Gastrocnemius medialis (tissue), 4 donors: ENCODE measurements around the gene PBX4. TPM values are rescaled to one million over a fixed set of nuclear protein-coding genes. Genes with fewer than 3 reads are reported as not detected.

Source experiments
- ATAC-seq, 2 donors: fragments of 150-250 bp; one replicate each; pipeline ENCODE4 v1.9.1; 2016
- DNase-seq, 2 donors: peaks; one replicate each; pipeline ENCODE4 v3.0.0-alpha.2; 2019
- H3K27ac ChIP-seq, 4 donors: fragments of 200-600 bp; sonication (generic); 1 replicate in 1 of 4; 2 replicates in 3 of 4; pipeline ENCODE4 v1.5.1; 2016 to 2018; ENCODE audit warnings: mild to moderate bottlenecking in 2 of 4, moderate library complexity in 1 of 4
- H3K27me3 ChIP-seq, 3 donors: fragments of 200-600 bp; sonication (generic) in 2 of 3; 1 replicate in 1 of 3; 2 replicates in 2 of 3; pipeline versions ENCODE4 v1.5.1 to v1.6.0; 2016 to 2019; ENCODE audit warnings: mild to moderate bottlenecking in 1 of 3, moderate library complexity in 1 of 3
- H3K36me3 ChIP-seq, 2 donors: fragments of 200-600 bp; sonication (generic) in 1 of 2; one replicate each; pipeline ENCODE4 v1.5.1; 2017 to 2018
- H3K4me1 ChIP-seq, 2 donors: fragments of 200-600 bp; sonication (generic) in 1 of 2; one replicate each; pipeline ENCODE4 v1.5.1; 2016 to 2017; ENCODE audit warnings: mild to moderate bottlenecking in 2 of 2
- H3K4me3 ChIP-seq, 4 donors: fragments of 200-600 bp; sonication (generic) in 3 of 4; 1 replicate in 1 of 4; 2 replicates in 3 of 4; pipeline ENCODE4 v1.5.1; 2016 to 2019; ENCODE audit warnings: mild to moderate bottlenecking in 2 of 4
- H3K9me3 ChIP-seq, 3 donors: fragments of 200-600 bp; sonication (generic) in 2 of 3; 1 replicate in 1 of 3; 2 replicates in 2 of 3; pipeline ENCODE4 v1.5.1; 2016 to 2019
- CTCF ChIP-seq, 5 experiments: fragments of 450-650 bp in 3 of 5; fragments of 200-600 bp in 2 of 5; sonication (generic) in 2 of 5; IDR thresholded peaks in 4 of 5; conservative IDR thresholded peaks in 1 of 5; 1 replicate in 4 of 5; 2 replicates in 1 of 5; pipeline ENCODE4 v1.5.1; 2016 to 2019; ENCODE audit warnings: antibody characterized with exemption in 5 of 5, mild to moderate bottlenecking in 3 of 5, moderate library complexity in 3 of 5
- POLR2A ChIP-seq, 2 donors: fragments of 450-650 bp; IDR thresholded peaks; one replicate each; pipeline ENCODE4 v1.6.1; 2017; ENCODE audit warnings: antibody characterized with exemption in 2 of 2, mild to moderate bottlenecking in 2 of 2, moderate library complexity in 2 of 2
- in situ Hi-C, 4 donors: fragments of 200-750 bp; cut with MboI; loops; one replicate each; pipeline versions ENCODE4 v1.15.0 to v1.8.0; 2017; ENCODE audit warnings: low sequenced_read_pairs in 4 of 4
- intact Hi-C: fragments of 100-400 bp; cut with DNase I; formaldehyde crosslinking; loops from one replicate; pipeline ENCODE4 v1.15.1; 2023; ENCODE audit warnings: low total_unique reads
- total RNA-seq, 4 donors: library from RNA; depleted of rRNA; stranded (reverse); fragments of >200 nt; gene quantifications; one replicate each; pipeline versions ENCODE4 v1.1.0 to v1.2.3, GENCODE V29; 2016

Gene PBX4
- total RNA-seq, 4 donors from 2014 or later = not detected

GRCh38 chr19:19540715-19541515 lies 77.6 kb downstream of the PBX4 start:
- no peak for ATAC-seq
- TF ChIP-seq POLR2A (IDR thresholded peaks at IDR 0.05) = no peak
- TF ChIP-seq CTCF (IDR thresholded peaks at IDR 0.05 in 4 of 5, conservative IDR thresholded peaks at IDR 0.05 in 1 of 5) = no peak
- in situ Hi-C loops = loop anchor here in 3 of 4 donors (25.0 kb wide), 2 partner anchors 396 to 421 kb away; no protein-coding TSS in a partner anchor
- H3K4me3 ChIP-seq = peak overlapping the region in 2 of 4 donors; percentile 4 to 27
- H3K4me1 ChIP-seq = peaks cover 0 to 10% of the 10 kb centered on the region in 2 donors
- no peak for DNase-seq
- intact Hi-C loops = no loop called here
- no peak overlapping the region for H3K27ac ChIP-seq
- H3K36me3 ChIP-seq = no peaks in the 10 kb centered on the region
- H3K9me3 ChIP-seq = no peaks in the 10 kb centered on the region
- peaks cover 51 to 59% (median 54%) of the 10 kb centered on the region in 3 donors for H3K27me3 ChIP-seq

- in situ Hi-C loops = loop anchor here in 3 of 4 donors (25.0 kb wide), 2 partner anchors 397 to 422 kb away; no protein-coding TSS in a partner anchor
- ATAC-seq = no peak
These were observed 78.3 kb downstream of the PBX4 start for GRCh38 chr19:19540064-19540714.

DNA sequence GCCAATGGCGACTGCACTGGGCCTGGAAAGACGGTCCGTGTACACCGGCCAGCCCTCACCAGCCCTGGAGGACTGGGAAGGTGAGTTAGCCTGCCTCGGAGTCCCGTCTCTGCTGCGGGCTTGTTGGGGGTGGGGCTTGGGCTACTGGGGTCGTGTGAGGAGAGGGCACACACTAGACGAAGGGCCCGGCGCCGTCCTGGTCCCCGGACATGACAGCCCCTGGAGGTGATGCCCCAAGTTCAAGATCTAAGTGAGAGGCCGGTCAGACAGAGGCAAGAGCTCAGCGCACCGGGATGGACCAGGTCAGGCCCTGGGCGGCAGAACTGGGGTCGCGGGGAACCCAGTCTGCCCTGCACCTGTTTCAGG lies 78.8 kb downstream of the PBX4 start:
- no peak for DNase-seq

More at GRCh38 chr19:19540064-19540714, 78.3 kb downstream of the PBX4 start:
- Histone ChIP-seq H3K4me3 (peak overlapping the region in 2 of 4 donors; percentile 4 to 27), H3K9me3 (no peaks in the 10 kb centered on the region), H3K36me3 (no peaks in the 10 kb centered on the region), H3K27ac (no peak overlapping the region), H3K4me1 (peaks cover 0 to 10% of the 10 kb centered on the region in 2 donors), H3K27me3 (peaks cover 51 to 59% (median 54%) of the 10 kb centered on the region in 3 donors)
- intact Hi-C loops = no loop called here
- TF ChIP-seq POLR2A (IDR thresholded peaks at IDR 0.05) = no peak
- no peak for TF ChIP-seq CTCF (IDR thresholded peaks at IDR 0.05 in 4 of 5, conservative IDR thresholded peaks at IDR 0.05 in 1 of 5)
- DNase-seq = peak; percentile 15 to 50

DNA sequence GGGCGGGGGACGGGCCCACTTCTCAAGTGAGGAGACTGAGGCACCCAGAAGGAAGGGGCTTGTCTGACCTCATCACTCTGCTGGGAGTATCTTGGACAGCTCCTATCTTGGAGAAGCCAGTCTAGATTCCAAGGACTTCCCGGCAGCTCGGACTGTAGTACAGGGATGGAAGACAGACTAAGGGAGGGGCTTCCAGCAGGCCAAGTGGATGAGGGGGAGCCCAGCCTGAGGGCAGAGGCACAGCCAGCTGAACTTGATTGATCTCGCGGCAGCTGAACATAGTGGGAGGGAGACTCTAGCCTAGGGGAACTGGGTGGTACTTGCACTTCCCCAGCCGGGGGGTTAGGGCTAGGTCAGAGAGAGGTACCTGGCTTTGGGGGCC lies 79.7 kb downstream of the PBX4 start:
- Histone ChIP-seq H3K36me3 (no peaks in the 10 kb centered on the region), H3K27ac (no peak overlapping the region), H3K9me3 (no peaks in the 10 kb centered on the region), H3K27me3 (peaks cover 51 to 59% (median 54%) of the 10 kb centered on the region in 3 donors), H3K4me3 (peak overlapping the region in 1 of 4 donors; percentile 32), H3K4me1 (peaks cover 0 to 10% of the 10 kb centered on the region in 2 donors)
- TF ChIP-seq CTCF (IDR thresholded peaks at IDR 0.05 in 4 of 5, conservative IDR thresholded peaks at IDR 0.05 in 1 of 5) (no peak), POLR2A (IDR thresholded peaks at IDR 0.05) (no peak)
- intact Hi-C loops (no loop called here), in situ Hi-C loops (loop anchor here (10.0 to 25.0 kb wide), 4 partner anchors 106 to 424 kb away; partner anchors contain the start of gene GMIP (in 1 of the 4))
- ATAC-seq = no peak
- no peak for DNase-seq

More for the DNA sequence above, 78.8 kb downstream of the PBX4 start:
- no peak for TF ChIP-seq CTCF (IDR thresholded peaks at IDR 0.05 in 4 of 5, conservative IDR thresholded peaks at IDR 0.05 in 1 of 5)
- TF ChIP-seq POLR2A (IDR thresholded peaks at IDR 0.05) = no peak
- Histone ChIP-seq H3K27me3 (peaks cover 51 to 59% (median 54%) of the 10 kb centered on the region in 3 donors), H3K4me3 (no peak overlapping the region), H3K9me3 (no peaks in the 10 kb centered on the region), H3K36me3 (no peaks in the 10 kb centered on the region), H3K4me1 (peaks cover 0 to 10% of the 10 kb centered on the region in 2 donors), H3K27ac (no peak overlapping the region)
- in situ Hi-C loops (loop anchor here (10.0 to 25.0 kb wide), 4 partner anchors 105 to 423 kb away; partner anchors contain the start of gene GMIP (in 1 of the 4)), intact Hi-C loops (no loop called here)
- no peak for ATAC-seq
